OCI-LY1 (cell line): Measurements from ENCODE around the gene TXNDC9.

ENCODE experiments used
- EZH2 ChIP-seq: fragments of 200-600 bp; sonication (generic), shearing (Covaris generic); IDR thresholded peaks from 2 replicates; pipeline ENCODE4 v1.8.0; 2017; ENCODE audit warnings: borderline replicate concordance, mixed run types, mild to moderate bottlenecking, antibody characterized with exemption, low read length, moderate library complexity, mixed read lengths
- TF ChIP-seq, protein P1 (sequence below): fragments of 200-600 bp; sonication (generic), shearing (Covaris generic); IDR thresholded peaks from 2 replicates; pipeline ENCODE4 v1.5.1; 2017; ENCODE audit warnings: mild to moderate bottlenecking, antibody characterized with exemption, low read length, moderate library complexity, mixed read lengths

DNA sequence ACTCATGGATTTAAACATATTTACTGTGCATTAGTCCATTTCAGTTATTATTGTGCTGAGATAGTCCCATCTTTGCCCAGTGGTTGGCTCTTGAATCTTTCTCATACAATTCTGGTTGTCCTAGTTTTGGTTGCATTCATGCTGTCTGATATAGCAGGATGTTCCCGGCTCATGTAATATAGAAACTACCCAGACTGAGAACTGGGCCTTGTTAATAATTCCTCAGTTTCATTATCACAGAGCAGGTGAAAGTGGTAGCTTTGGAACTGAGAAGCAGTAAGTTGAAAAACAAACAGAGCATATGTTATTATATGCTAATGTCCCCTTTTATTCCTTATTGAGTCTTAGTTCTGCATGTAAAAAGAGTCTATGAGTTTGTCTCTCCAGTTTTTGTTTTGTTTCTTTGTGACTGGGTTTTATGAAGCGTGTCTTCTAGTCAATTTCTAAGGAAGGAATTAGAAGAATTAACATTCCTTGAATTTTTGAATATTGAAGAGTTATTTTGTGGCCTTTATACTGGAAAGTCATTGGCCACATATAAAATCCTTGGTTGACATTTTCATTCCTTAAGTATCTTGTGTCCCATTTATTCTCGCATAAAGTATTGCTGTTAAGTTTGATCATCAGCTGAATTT, 44.4 kb upstream of the TXNDC9 start:
- TF ChIP-seq, protein P1, sequence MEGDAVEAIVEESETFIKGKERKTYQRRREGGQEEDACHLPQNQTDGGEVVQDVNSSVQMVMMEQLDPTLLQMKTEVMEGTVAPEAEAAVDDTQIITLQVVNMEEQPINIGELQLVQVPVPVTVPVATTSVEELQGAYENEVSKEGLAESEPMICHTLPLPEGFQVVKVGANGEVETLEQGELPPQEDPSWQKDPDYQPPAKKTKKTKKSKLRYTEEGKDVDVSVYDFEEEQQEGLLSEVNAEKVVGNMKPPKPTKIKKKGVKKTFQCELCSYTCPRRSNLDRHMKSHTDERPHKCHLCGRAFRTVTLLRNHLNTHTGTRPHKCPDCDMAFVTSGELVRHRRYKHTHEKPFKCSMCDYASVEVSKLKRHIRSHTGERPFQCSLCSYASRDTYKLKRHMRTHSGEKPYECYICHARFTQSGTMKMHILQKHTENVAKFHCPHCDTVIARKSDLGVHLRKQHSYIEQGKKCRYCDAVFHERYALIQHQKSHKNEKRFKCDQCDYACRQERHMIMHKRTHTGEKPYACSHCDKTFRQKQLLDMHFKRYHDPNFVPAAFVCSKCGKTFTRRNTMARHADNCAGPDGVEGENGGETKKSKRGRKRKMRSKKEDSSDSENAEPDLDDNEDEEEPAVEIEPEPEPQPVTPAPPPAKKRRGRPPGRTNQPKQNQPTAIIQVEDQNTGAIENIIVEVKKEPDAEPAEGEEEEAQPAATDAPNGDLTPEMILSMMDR, result no peak
- TF ChIP-seq EZH2, result no peak
